Endothelial cell of umbilical vein (primary cell): ENCODE data around the gene FAM219A. TPM values are rescaled to one million over a fixed set of nuclear protein-coding genes. Genes with fewer than 3 reads are reported as not detected.

Source experiments
- BruUV-seq: library from RNA; stranded (reverse); fragments of 400-500 nt; replicated peaks from 2 replicates; lab custom pipeline; 2021; lab: Mats Ljungman, UMichigan
- CTCF ChIA-PET: fragments of 300-600, 350-600 bp; sonication (Branson Sonifier 250); formaldehyde crosslinking; loops from one replicate; lab custom pipeline; 2021; ENCODE audit warnings: antibody characterized with exemption, inconsistent platforms; lab: Charles Lee
- POLR2A ChIA-PET: fragments of 300-600, 350-600 bp; sonication (Branson Sonifier 250); formaldehyde crosslinking; loops from one replicate; lab custom pipeline; 2021; ENCODE audit warnings: antibody characterized with exemption, inconsistent platforms; lab: Charles Lee
- DNase-seq: peaks from one replicate; pipeline ENCODE4 v3.0.0-alpha.2; 2011; ENCODE audit warnings: low read depth, low spot score
- FAIRE-seq: peaks from 2 replicates; lab custom pipeline; 2011; peaks lifted over from hg19 to GRCh38; lab: Jason Lieb, UNC
- H2AFZ ChIP-seq: 2 replicates; pipeline ENCODE4 v1.6.0; 2012; ENCODE audit warnings: low read depth, low read length, control low read depth, inconsistent platforms
- H3K27ac ChIP-seq: 2 replicates; pipeline ENCODE4 v1.5.1; 2011; ENCODE audit warnings: low read depth, mild to moderate bottlenecking, control low read depth, low read length, moderate library complexity; ENCODE audit not compliant: insufficient read depth
- H3K27me3 ChIP-seq, 2 experiments: 2 replicates each; pipeline versions ENCODE4 v1.6.0 to v1.6.1; 2011; ENCODE audit warnings: low read length in 2 of 2, mixed read lengths in 1 of 2; ENCODE audit not compliant: control insufficient read depth in 2 of 2, insufficient read depth in 2 of 2
- H3K36me3 ChIP-seq, 2 experiments: 2 replicates in 1 of 2; 3 replicates in 1 of 2; pipeline ENCODE4 v1.5.1; 2011; ENCODE audit warnings: low read length in 2 of 2, mild to moderate bottlenecking in 1 of 2, moderate library complexity in 1 of 2; ENCODE audit not compliant: control insufficient read depth in 2 of 2, insufficient read depth in 2 of 2; ENCODE audit errors: extremely low read depth in 1 of 2
- H3K4me1 ChIP-seq: 3 replicates; pipeline ENCODE4 v1.5.1; 2011; ENCODE audit warnings: mild to moderate bottlenecking, low read length; ENCODE audit not compliant: control insufficient read depth, insufficient read depth; ENCODE audit errors: extremely low read depth
- H3K4me2 ChIP-seq: 2 replicates; pipeline ENCODE4 v1.6.1; 2011; ENCODE audit warnings: low read length, control low read depth, mixed read lengths; ENCODE audit not compliant: insufficient read depth
- H3K4me3 ChIP-seq, 3 experiments: fragments of 200-600 bp in 1 of 3; sonication (generic), shearing (Covaris generic) in 1 of 3; replicated peaks in 1 of 3; 2 replicates each; pipeline ENCODE4 v1.5.1; 2011 to 2016; ENCODE audit warnings: control low read depth in 3 of 3, low read length in 3 of 3, mild to moderate bottlenecking in 2 of 3, inconsistent platforms in 1 of 3, low read depth in 1 of 3, moderate library complexity in 1 of 3; ENCODE audit not compliant: insufficient read depth in 1 of 3
- H3K79me2 ChIP-seq: 2 replicates; pipeline ENCODE4 v1.6.0; 2012; ENCODE audit warnings: low read length, inconsistent platforms; ENCODE audit not compliant: control insufficient read depth, insufficient read depth
- H3K9ac ChIP-seq: replicated peaks from 2 replicates; pipeline ENCODE3; 2011; ENCODE audit warnings: low read length, control low read depth; ENCODE audit not compliant: insufficient read depth; ENCODE audit errors: extremely low read depth
- H3K9me1 ChIP-seq: replicated peaks from 3 replicates; pipeline ENCODE4 v1.6.0; 2011; ENCODE audit warnings: mild to moderate bottlenecking, low read length; ENCODE audit not compliant: control insufficient read depth, insufficient read depth; ENCODE audit errors: extremely low read depth
- H3K9me3 ChIP-seq: replicated peaks from 2 replicates; pipeline ENCODE4 v1.5.1; 2012; ENCODE audit warnings: low read length, inconsistent platforms; ENCODE audit not compliant: control insufficient read depth, insufficient read depth
- H4K20me1 ChIP-seq: replicated peaks from 2 replicates; pipeline ENCODE3; 2011; ENCODE audit warnings: mild to moderate bottlenecking, low read length; ENCODE audit not compliant: control insufficient read depth, insufficient read depth; ENCODE audit errors: extremely low read depth
- EZH2 ChIP-seq: IDR thresholded peaks from 2 replicates; pipeline ENCODE4 v1.6.1; 2012; ENCODE audit warnings: borderline replicate concordance, low read depth, mild to moderate bottlenecking, moderate library complexity, low read length, inconsistent platforms; ENCODE audit not compliant: severe bottlenecking
- FOS ChIP-seq: IDR thresholded peaks from 2 replicates; pipeline ENCODE4 v1.6.1; 2011; ENCODE audit warnings: mild to moderate bottlenecking, low read length, moderate library complexity, borderline replicate concordance; ENCODE audit not compliant: insufficient read depth
- GATA2 ChIP-seq: IDR thresholded peaks from 2 replicates; pipeline ENCODE4 v1.7.0; 2011; ENCODE audit warnings: low read depth, mild to moderate bottlenecking, moderate library complexity, mixed read lengths, low read length; ENCODE audit not compliant: insufficient read length, insufficient read depth
- JUN ChIP-seq: IDR thresholded peaks from 2 replicates; pipeline ENCODE4 v1.6.1; 2011; ENCODE audit warnings: borderline replicate concordance, low read depth; ENCODE audit not compliant: insufficient read length, insufficient read depth
- MYC ChIP-seq: IDR thresholded peaks from one replicate; pipeline ENCODE4 v1.6.1; 2011; ENCODE audit warnings: mild to moderate bottlenecking, low read depth, low read length
- POLR2AphosphoS5 ChIP-seq: IDR thresholded peaks from 2 replicates; pipeline ENCODE4 v1.6.1; 2012; ENCODE audit warnings: low read depth, mild to moderate bottlenecking, control low read depth, low read length, moderate library complexity; ENCODE audit not compliant: insufficient read depth
- dilution Hi-C: fragments of 300-500 bp; cut with MboI; formaldehyde crosslinking; loops from one replicate; pipeline ENCODE4 v1.15.0; 2019; ENCODE audit warnings: low sequenced_read_pairs; ENCODE audit not compliant: extremely low pct_ligation_motif_present
- intact Hi-C: fragments of 100-400 bp; cut with micrococcal nuclease; formaldehyde crosslinking; loops from one replicate; pipeline ENCODE4 v1.10.0; 2022
- polyA plus RNA-seq, 4 experiments: library from polyadenylated mRNA; depleted of rRNA in 3 of 4; stranded (reverse) in 3 of 4; unstranded in 1 of 4; fragments of >200 nt; gene quantifications; 2 replicates each; pipeline versions ENCODE4 v1.2.1 to v1.2.3, GENCODE V29; 2011 to 2012; ENCODE audit warnings: missing spikeins in 1 of 4
- total RNA-seq: library from RNA; stranded (reverse); gene quantifications from 2 replicates; pipeline ENCODE4 v1.2.3, GENCODE V29; 2021
- TF ChIP-seq, protein P1 (sequence below): IDR thresholded peaks from 2 replicates; pipeline ENCODE4 v1.6.1; 2011; ENCODE audit not compliant: insufficient read depth, insufficient read length
- TF ChIP-seq, protein P2 (sequence below), 2 donors: IDR thresholded peaks; 1 replicate in 1 of 2; 2 replicates in 1 of 2; pipeline ENCODE4 v1.5.1; 2011; ENCODE audit warnings: low read length in 2 of 2, mild to moderate bottlenecking in 2 of 2, moderate library complexity in 2 of 2, control low read depth in 1 of 2, inconsistent platforms in 1 of 2, low read depth in 1 of 2; ENCODE audit not compliant: insufficient read depth in 1 of 2; ENCODE audit errors: extremely low read depth in 1 of 2

Gene FAM219A
- total and polyA plus RNA-seq, 2 donors (not counting 3 experiments of a cell fraction or from before 2014, with no cell fraction given) = 18.1 to 35.7 TPM

DNA sequence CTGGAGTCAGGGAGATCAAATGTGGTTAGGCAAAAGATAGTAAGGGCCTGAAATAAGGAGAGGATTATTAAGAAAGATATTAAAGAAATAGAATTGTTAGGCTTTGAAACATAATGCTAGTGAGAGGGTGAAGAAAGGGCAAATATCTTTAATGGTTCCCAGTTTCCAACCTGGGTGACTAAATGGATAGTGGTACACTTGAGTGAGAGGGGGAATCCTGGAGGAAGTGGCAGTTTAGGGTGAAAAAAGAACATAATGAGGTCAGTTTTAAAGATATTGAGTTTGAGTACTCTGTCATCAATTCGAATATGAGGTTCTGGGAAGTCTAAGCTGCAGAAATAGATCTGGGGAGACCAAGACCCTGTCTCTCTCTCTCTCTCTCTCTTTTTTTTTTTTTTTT lies 19.2 kb upstream of the FAM219A start:
- Histone ChIP-seq H3K4me3 (no peak overlapping the region), H3K36me3 (no peaks in the 10 kb centered on the region), H3K27ac (no peak overlapping the region), H3K9me1 (no peaks in the 10 kb centered on the region), H3K4me2 (no peak overlapping the region), H3K27me3 (peaks cover 17 to 24% of the 10 kb centered on the region in 2 experiments), H3K79me2 (no peaks in the 10 kb centered on the region), H3K9ac (no peak overlapping the region), H3K9me3 (no peaks in the 10 kb centered on the region), H4K20me1 (no peaks in the 10 kb centered on the region), H3K4me1 (no peaks in the 10 kb centered on the region), H2AFZ (no peak overlapping the region)
- dilution Hi-C loops (no loop called here), intact Hi-C loops (no loop called here)
- ChIA-PET CTCF (interaction anchor here (0.6 to 1.5 kb wide), 6 partner anchors 22 to 114 kb away, joined by 3 to 5 read pairs (median 4); no protein-coding TSS in a partner anchor), POLR2A (no interaction called here)
- no TSS peak for BruUV-seq
- FAIRE-seq (no peak), DNase-seq (no peak)
- TF ChIP-seq MYC = no peak
- no peak for TF ChIP-seq JUN

DNA sequence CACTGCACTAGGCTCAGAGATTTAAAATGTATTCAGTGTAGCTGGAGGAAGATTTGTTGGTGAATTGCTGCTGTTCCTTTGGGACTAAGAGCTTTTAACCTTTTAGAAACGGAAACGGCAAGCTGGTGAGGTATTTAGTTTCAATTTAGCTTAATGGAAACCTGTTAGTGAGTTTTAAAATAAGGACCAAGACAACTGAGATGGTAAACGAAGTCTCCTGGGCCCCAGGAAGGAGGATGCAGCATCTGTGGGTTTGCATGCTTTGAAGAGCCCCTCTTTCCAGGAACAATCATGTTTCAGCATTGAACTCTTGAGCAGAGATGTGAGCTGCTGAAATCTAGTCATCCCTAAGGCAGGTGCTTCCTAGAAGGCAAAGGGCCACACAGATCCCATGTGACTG lies 16.7 kb upstream of the FAM219A start:
- TF ChIP-seq, protein P1, sequence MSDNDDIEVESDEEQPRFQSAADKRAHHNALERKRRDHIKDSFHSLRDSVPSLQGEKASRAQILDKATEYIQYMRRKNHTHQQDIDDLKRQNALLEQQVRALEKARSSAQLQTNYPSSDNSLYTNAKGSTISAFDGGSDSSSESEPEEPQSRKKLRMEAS = no peak
- TF ChIP-seq JUN = no peak
- TF ChIP-seq EZH2 = no peak
- TF ChIP-seq MYC = no peak
- TF ChIP-seq FOS = no peak
- TF ChIP-seq POLR2AphosphoS5 = no peak
- no peak for TF ChIP-seq GATA2
- TF ChIP-seq, protein P2, sequence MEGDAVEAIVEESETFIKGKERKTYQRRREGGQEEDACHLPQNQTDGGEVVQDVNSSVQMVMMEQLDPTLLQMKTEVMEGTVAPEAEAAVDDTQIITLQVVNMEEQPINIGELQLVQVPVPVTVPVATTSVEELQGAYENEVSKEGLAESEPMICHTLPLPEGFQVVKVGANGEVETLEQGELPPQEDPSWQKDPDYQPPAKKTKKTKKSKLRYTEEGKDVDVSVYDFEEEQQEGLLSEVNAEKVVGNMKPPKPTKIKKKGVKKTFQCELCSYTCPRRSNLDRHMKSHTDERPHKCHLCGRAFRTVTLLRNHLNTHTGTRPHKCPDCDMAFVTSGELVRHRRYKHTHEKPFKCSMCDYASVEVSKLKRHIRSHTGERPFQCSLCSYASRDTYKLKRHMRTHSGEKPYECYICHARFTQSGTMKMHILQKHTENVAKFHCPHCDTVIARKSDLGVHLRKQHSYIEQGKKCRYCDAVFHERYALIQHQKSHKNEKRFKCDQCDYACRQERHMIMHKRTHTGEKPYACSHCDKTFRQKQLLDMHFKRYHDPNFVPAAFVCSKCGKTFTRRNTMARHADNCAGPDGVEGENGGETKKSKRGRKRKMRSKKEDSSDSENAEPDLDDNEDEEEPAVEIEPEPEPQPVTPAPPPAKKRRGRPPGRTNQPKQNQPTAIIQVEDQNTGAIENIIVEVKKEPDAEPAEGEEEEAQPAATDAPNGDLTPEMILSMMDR (IDR thresholded peaks at IDR 0.05; ENCODE audit: extremely low read depth in 1 of 2, insufficient read depth in 1 of 2, low read depth in 1 of 2, low read length in 2 of 2) = no peak
- Histone ChIP-seq H2AFZ (no peak overlapping the region), H3K4me2 (no peak overlapping the region), H3K4me3 (no peak overlapping the region), H4K20me1 (no peaks in the 10 kb centered on the region), H3K27me3 (peaks cover 17 to 24% of the 10 kb centered on the region in 2 experiments), H3K9me1 (no peaks in the 10 kb centered on the region), H3K36me3 (no peaks in the 10 kb centered on the region), H3K79me2 (no peaks in the 10 kb centered on the region), H3K9ac (no peak overlapping the region), H3K27ac (no peak overlapping the region), H3K9me3 (no peaks in the 10 kb centered on the region), H3K4me1 (no peaks in the 10 kb centered on the region)
- ChIA-PET POLR2A (no interaction called here), CTCF (interaction anchor here (0.8 to 1.7 kb wide), 3 partner anchors 16 to 71 kb away, joined by 3 to 4 read pairs (median 3); partner anchors contain the start of genes DNAI1 and FAM219A)
- intact Hi-C loops = no loop called here
- dilution Hi-C loops = no loop called here
- DNase-seq (no peak), FAIRE-seq (no peak)
- BruUV-seq = no TSS peak
